ENCODE data around the gene TPCN1. TPM values are rescaled to one million over a fixed set of nuclear protein-coding genes. Genes with fewer than 3 reads are reported as not detected.

Gene TPCN1
- total and polyA plus RNA-seq, 2 of the 13 experiments (the other 11 are each of a cell fraction or from before 2014, with no cell fraction given), result 8.0 to 26.8 TPM

GRCh38 chr12:113197518-113198077, 23.7 kb upstream of the TPCN1 start:
- no peaks in the 10 kb centered on the region for H4K20me1 ChIP-seq (ENCODE audit: insufficient read depth, low read length)
- 95% methylated on average over 4 of the region's 8 CpGs for WGBS (ENCODE audit: low lambda C conversion rate)
- no peak overlapping the region for H2AFZ ChIP-seq (ENCODE audit: low read length)
- FAIRE-seq (no peak), ATAC-seq (no peak), DNase-seq (ENCODE audit: low spot score) (no peak)
- H3K9me3 ChIP-seq (ENCODE audit: low read length), result no peaks in the 10 kb centered on the region
- no peak for TF ChIP-seq FOXJ3 (CRISPR knock-in tag; IDR thresholded peaks at IDR 0.05; ENCODE audit: borderline replicate concordance)
- TF ChIP-seq ZMYM3 (CRISPR knock-in tag; IDR thresholded peaks at IDR 0.05), result peak; percentile 43; the same call in 1 of the 2 replicates
- H3K79me2 ChIP-seq (ENCODE audit: insufficient read depth, low read length), result no peaks in the 10 kb centered on the region
- ChIA-PET CTCF (ENCODE audit: low intra/inter-chr PET ratio, low total read pairs) (interaction anchor here (1.4 kb wide), 1 partner anchor 228 kb away, joined by 6 read pairs; no protein-coding TSS in a partner anchor), POLR2A (interaction anchor here (1.8 kb wide), 1 partner anchor 8 kb away, joined by 4 read pairs; no protein-coding TSS in a partner anchor)
- H3K27me3 ChIP-seq (ENCODE audit: control insufficient read depth in 1 of 2, insufficient read depth in 2 of 2, low read length in 2 of 2), result no peaks in the 10 kb centered on the region
- no peak overlapping the region for H3K27ac ChIP-seq (ENCODE audit: extremely low read length, insufficient read depth, low read length)
- H3K36me3 ChIP-seq (replicated peaks in 1 of 2; ENCODE audit: control insufficient read depth in 1 of 2, insufficient read depth in 2 of 2, low read length in 2 of 2), result no peaks in the 10 kb centered on the region
- peaks cover 14% of the 10 kb centered on the region for H3K4me1 ChIP-seq (ENCODE audit: insufficient read depth, low read length)
- in situ Hi-C loops (cut with HindIII; ENCODE audit: extremely low pct_ligation_motif_present, low pct_unique_long_range_greater_than_20kb), result loop anchor here (10.0 kb wide), 1 partner anchor 157 kb away; the partner anchor contains the start of gene PLBD2
- intact Hi-C loops (cut with micrococcal nuclease; ENCODE audit: unreplicated experiment), result loop anchor here (10.0 kb wide), 2 partner anchors 77 to 227 kb away; partner anchors contain the start of gene SDSL
- H3K4me3 ChIP-seq (replicated peaks in 1 of 3; ENCODE audit: insufficient read depth in 1 of 3, low read depth in 2 of 3, low read length in 3 of 3), result no peak overlapping the region
- no TSS peak for BruUV-seq (replicated peaks)
- H3K9ac ChIP-seq (ENCODE audit: insufficient read depth, low read depth, low read length), result no peak overlapping the region
- no peak overlapping the region for H3K4me2 ChIP-seq (ENCODE audit: low read depth, low read length)

GRCh38 chr12:113198296-113198695, 23.0 kb upstream of the TPCN1 start:
- WGBS (ENCODE audit: low lambda C conversion rate), result 19% methylated on average over 1 of the region's 1 CpG
- FAIRE-seq, result no peak
- Histone ChIP-seq H3K79me2 (ENCODE audit: insufficient read depth, low read length) (no peaks in the 10 kb centered on the region), H2AFZ (ENCODE audit: low read length) (no peak overlapping the region), H3K27ac (ENCODE audit: extremely low read length, insufficient read depth, low read length) (no peak overlapping the region), H3K4me1 (ENCODE audit: insufficient read depth, low read length) (peaks cover 13% of the 10 kb centered on the region), H3K36me3 (replicated peaks in 1 of 2; ENCODE audit: control insufficient read depth in 1 of 2, insufficient read depth in 2 of 2, low read length in 2 of 2) (no peaks in the 10 kb centered on the region), H3K9ac (ENCODE audit: insufficient read depth, low read depth, low read length) (no peak overlapping the region), H3K9me3 (ENCODE audit: low read length) (no peaks in the 10 kb centered on the region), H3K4me3 (replicated peaks in 1 of 3; ENCODE audit: insufficient read depth in 1 of 3, low read depth in 2 of 3, low read length in 3 of 3) (no peak overlapping the region), H3K27me3 (ENCODE audit: control insufficient read depth in 1 of 2, insufficient read depth in 2 of 2, low read length in 2 of 2) (no peaks in the 10 kb centered on the region), H4K20me1 (ENCODE audit: insufficient read depth, low read length) (no peaks in the 10 kb centered on the region), H3K4me2 (ENCODE audit: low read depth, low read length) (no peak overlapping the region)
- POLR2A ChIA-PET, result no interaction called here
- intact Hi-C loops (cut with micrococcal nuclease; ENCODE audit: unreplicated experiment), result loop anchor here (10.0 kb wide), 2 partner anchors 77 to 227 kb away; partner anchors contain the start of gene SDSL
- BruUV-seq (replicated peaks), result no TSS peak
- no peak for DNase-seq (ENCODE audit: low spot score)
- CTCF ChIA-PET (ENCODE audit: low intra/inter-chr PET ratio, low total read pairs), result no interaction called here
- no peak for ATAC-seq
- in situ Hi-C loops (cut with HindIII; ENCODE audit: extremely low pct_ligation_motif_present, low pct_unique_long_range_greater_than_20kb), result loop anchor here (10.0 kb wide), 1 partner anchor 157 kb away; the partner anchor contains the start of gene PLBD2
- TF ChIP-seq ZBTB39 (CRISPR knock-in tag; IDR thresholded peaks at IDR 0.05) (no peak), ZNF512 (CRISPR knock-in tag; IDR thresholded peaks at IDR 0.05) (no peak), AGO1 (IDR thresholded peaks at IDR 0.05; ENCODE audit: low read depth, low read length, poor library complexity, severe bottlenecking) (no peak), TBX3 (IDR thresholded peaks at IDR 0.05; ENCODE audit: borderline replicate concordance) (no peak), ZNF33A (CRISPR knock-in tag; IDR thresholded peaks at IDR 0.05; ENCODE audit: borderline replicate concordance) (no peak), ZBTB49 (CRISPR knock-in tag; IDR thresholded peaks at IDR 0.05; ENCODE audit: borderline replicate concordance) (no peak), RFX3 (CRISPR knock-in tag; IDR thresholded peaks at IDR 0.05) (no peak), ZNF317 (CRISPR knock-in tag; IDR thresholded peaks at IDR 0.05) (no peak), ZNF670 (CRISPR knock-in tag; IDR thresholded peaks at IDR 0.05; ENCODE audit: borderline replicate concordance) (no peak)
